Lower leg skin (tissue), 3 donors: ENCODE results near the gene CYB5R2.

Experiments
- CTCF ChIP-seq, 3 donors: fragments of 450-650 bp; IDR thresholded peaks; one replicate each; pipeline ENCODE4 v1.5.1; 2016; ENCODE audit warnings: antibody characterized with exemption in 3 of 3, mild to moderate bottlenecking in 3 of 3, moderate library complexity in 2 of 3
- POLR2A ChIP-seq, 2 donors: fragments of 450-650 bp; IDR thresholded peaks; one replicate each; pipeline ENCODE4 v1.6.1; 2016 to 2017; ENCODE audit warnings: antibody characterized with exemption in 2 of 2, mild to moderate bottlenecking in 1 of 2, moderate library complexity in 1 of 2

DNA sequence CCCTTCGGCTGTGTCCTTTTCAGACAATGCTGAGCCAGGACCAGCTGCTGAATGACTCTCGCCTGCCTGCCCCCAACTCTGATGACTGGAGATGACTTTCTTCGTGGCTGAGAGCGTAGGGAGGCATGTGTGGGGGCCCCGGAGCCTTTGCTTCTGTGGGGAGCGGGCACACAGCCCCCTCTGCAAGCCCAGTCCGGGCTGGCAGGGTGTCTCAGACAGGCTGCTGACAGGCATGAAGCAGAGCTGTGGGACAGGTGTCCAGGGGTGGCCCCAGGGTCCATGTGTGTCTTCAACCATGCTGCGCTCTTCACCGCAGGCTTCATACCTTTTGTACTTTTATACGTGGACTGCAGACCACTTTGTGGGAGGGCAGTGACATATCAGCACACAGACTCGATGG, 16.6 kb downstream of the CYB5R2 start:
- TF ChIP-seq CTCF (IDR thresholded peaks at IDR 0.05): no peak
- no peak for TF ChIP-seq POLR2A (IDR thresholded peaks at IDR 0.05)
